GM20000 (cell line): Measurements from ENCODE around the gene SYNE2.
"Not testable (repeated sequence)": the region's sequence is repeated elsewhere in the genome, so short reads cannot be mapped to it uniquely, and the experiment has no call there.

Experiments used
- DNase-seq: peaks from one replicate; pipeline ENCODE4 v3.0.0; 2012; ENCODE audit warnings: low spot score
- TF ChIP-seq, protein P1 (sequence below): IDR thresholded peaks from 2 replicates; pipeline ENCODE4 v1.5.1; 2012; ENCODE audit warnings: mild to moderate bottlenecking, control low read depth; ENCODE audit errors: extremely low read depth, missing control alignments

SYNE2 gene, protein sequence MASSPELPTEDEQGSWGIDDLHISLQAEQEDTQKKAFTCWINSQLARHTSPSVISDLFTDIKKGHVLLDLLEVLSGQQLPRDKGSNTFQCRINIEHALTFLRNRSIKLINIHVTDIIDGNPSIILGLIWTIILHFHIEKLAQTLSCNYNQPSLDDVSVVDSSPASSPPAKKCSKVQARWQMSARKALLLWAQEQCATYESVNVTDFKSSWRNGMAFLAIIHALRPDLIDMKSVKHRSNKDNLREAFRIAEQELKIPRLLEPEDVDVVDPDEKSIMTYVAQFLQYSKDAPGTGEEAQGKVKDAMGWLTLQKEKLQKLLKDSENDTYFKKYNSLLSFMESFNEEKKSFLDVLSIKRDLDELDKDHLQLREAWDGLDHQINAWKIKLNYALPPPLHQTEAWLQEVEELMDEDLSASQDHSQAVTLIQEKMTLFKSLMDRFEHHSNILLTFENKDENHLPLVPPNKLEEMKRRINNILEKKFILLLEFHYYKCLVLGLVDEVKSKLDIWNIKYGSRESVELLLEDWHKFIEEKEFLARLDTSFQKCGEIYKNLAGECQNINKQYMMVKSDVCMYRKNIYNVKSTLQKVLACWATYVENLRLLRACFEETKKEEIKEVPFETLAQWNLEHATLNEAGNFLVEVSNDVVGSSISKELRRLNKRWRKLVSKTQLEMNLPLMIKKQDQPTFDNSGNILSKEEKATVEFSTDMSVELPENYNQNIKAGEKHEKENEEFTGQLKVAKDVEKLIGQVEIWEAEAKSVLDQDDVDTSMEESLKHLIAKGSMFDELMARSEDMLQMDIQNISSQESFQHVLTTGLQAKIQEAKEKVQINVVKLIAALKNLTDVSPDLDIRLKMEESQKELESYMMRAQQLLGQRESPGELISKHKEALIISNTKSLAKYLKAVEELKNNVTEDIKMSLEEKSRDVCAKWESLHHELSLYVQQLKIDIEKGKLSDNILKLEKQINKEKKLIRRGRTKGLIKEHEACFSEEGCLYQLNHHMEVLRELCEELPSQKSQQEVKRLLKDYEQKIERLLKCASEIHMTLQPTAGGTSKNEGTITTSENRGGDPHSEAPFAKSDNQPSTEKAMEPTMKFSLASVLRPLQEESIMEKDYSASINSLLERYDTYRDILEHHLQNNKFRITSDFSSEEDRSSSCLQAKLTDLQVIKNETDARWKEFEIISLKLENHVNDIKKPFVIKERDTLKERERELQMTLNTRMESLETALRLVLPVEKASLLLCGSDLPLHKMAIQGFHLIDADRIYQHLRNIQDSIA (N-terminal part only)

DNA sequence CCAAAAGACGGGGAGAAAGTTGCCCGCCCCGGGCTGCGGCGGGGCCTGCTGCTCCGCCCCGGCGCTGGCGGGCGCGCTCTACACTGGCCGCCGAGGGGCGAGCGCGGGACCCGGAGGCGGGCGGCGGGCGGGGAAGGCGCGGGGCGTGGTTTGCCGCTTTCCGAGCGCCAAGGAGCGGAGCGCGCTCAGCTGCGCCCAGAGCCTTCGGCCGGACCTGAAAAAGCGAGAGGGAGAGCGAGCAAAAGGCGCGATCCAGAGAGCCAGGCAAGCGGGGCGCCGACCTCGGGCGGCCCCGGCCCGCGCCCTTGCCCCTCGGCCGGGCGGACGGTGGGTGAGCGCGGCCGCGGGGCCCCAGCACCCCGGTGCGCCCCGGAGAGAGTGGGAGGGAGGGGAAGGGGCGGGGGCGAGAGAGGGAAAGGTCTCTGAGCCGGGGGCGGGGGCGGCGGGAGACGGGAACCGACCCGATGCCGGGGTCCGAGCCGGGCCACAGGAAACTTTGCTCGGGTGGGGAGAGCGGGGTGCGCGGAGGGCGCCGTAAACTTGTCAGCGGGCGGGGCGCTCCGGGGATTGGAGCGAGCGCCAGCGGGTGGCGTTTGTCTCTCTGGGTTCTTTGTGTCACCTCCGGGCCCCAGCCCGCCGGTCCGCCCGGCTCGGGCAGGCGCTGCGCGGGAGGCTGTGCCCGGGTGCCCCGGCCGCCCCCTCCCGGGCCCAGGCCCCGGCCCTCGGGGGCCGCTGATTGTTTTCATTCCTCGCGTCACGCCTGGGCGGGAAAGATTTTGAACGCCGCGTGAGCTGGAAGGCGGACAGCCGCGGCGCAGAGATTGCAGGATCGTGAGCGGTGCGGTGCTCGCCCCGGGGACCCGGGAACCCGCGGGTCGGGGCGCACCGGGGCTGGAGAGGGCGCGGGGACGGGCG is at the start of gene SYNE2:
TSS of gene SYNE2 (plus strand) at position 188 of the 915 bp plus-strand sequence. CDS start 56,145 bp downstream, outside the sequence.
- DNase-seq: peak; percentile 95

DNA sequence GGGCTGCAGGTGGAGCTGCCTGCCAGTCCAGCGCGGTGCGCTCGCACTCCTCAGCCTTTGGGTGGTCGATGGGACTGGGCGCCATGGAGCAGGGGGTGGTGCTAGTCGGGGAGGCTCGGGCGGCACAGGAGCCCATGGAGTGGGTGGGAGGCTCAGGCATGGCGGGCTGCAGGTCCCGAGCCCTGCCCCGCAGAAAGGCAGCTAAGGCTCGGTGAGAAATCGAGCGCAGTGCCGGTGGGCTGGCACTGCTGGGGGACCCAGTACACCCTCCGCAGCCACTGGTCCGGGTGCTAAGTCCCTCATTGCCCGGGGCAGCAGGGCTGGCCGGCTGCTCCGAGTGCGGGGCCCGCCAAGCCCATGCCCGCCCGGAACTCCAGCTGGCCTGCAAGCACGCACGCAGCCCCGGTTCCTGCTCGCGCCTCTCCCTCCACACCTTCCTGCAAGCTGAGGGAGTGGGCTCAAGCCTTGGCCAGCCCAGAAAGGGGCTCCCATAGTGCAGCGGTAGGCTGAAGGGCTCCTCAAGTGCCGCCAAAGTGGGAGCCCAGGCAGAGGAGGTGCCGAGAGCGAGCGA is 49.5 kb upstream of the SYNE2 start:
- not testable (repeated sequence) for DNase-seq

More for the DNA sequence above, at the start of gene SYNE2:
- TF ChIP-seq, protein P1, sequence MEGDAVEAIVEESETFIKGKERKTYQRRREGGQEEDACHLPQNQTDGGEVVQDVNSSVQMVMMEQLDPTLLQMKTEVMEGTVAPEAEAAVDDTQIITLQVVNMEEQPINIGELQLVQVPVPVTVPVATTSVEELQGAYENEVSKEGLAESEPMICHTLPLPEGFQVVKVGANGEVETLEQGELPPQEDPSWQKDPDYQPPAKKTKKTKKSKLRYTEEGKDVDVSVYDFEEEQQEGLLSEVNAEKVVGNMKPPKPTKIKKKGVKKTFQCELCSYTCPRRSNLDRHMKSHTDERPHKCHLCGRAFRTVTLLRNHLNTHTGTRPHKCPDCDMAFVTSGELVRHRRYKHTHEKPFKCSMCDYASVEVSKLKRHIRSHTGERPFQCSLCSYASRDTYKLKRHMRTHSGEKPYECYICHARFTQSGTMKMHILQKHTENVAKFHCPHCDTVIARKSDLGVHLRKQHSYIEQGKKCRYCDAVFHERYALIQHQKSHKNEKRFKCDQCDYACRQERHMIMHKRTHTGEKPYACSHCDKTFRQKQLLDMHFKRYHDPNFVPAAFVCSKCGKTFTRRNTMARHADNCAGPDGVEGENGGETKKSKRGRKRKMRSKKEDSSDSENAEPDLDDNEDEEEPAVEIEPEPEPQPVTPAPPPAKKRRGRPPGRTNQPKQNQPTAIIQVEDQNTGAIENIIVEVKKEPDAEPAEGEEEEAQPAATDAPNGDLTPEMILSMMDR: peak; percentile 12

DNA sequence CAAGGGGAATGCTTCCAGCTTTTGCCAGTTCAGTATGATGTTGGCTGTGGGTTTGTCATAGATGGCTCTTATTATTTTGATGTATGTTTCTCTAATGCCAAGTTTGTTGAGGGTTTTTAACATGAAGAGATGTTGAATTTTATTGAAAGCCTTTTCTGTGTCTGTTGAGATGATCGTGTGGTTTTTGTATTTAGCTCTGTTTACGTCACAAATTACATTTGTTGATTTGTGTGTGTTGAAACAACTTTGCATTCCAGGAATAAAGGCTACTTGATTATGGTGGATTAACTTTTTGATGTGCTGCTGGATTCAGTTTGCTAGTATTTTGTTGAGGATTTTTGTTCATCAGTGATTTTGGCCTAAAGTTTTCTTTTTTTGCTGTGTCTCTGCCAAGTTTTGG is 46.7 kb upstream of the SYNE2 start:
- DNase-seq: not testable (repeated sequence)

DNA sequence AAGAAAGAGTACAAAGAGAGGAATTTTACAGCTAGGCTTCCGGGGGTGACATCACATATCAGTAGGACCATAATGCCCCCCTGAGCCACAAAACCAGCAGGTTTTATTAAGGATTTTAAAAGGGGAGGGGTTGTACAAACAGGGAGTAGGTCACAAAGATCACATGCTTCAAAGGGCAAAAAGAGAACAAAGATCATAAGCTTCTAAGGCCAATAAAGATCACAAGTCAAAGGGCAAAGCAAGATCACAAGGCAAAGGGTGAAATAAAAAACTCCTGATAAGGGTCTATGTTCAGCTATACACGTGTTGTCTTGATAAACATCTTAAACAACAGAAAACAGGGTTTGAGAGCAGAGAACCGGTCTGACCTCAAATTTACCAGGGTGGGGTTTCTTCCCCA is 41.1 kb upstream of the SYNE2 start:
- DNase-seq: not testable (repeated sequence)

DNA sequence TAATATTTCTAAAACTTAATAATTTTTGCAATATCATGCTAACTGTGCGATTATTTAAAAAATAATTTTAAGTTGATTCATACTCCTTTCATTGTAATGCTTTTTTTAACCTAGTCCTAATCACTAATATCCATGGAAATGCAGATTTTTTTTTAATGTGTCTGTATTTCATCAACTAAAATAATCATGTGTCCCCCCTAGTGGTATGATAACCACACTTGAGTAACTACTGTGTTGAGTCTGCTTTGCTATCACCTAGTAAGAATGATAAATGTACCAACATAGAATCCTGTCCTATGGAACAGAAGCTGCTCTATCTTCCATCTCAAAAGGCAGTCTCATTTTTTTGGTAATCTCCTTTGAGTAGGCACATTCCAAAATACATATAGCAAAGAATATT is 19.1 kb upstream of the SYNE2 start:
- TF ChIP-seq, protein P1: no peak
- DNase-seq: no peak

DNA sequence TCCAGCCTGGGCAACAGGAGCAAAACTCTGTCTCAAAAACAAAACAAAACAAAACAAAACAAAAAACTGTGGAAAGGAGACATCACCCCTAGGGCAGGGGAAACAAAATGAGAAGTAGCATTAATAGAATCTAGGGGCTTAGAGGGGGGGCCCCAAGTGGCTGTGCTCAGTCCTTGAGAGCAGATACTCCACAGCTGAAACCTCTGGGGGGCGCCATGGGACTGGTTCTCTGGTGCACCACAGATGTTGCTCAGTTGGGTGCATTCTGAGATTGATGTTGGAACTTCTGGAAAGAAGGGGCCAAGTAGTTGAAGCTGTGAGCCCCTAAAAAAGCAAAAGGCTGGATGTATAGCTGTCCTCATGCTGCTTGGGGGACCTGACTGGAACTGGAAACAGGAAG is 11.8 kb upstream of the SYNE2 start:
- TF ChIP-seq, protein P1: peak; percentile 6
- no peak for DNase-seq

DNA sequence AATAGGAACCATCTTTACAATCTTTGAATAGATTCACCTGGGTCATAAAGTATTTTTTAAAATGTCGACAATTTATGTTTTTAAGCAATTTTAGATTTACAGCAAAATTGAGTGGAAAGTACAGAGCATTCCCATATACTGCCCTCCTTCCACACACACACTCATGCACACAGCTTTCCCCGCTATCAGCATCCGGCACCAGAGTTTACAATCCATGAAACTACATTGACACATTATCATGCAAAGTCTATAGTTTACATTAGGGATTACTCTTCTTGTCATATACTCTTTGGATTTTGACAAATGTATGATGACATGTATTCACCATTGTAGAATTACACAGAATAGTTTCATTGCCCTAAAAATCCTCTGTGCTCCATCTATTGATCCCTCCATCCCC is 9.0 kb upstream of the SYNE2 start:
- DNase-seq: no peak
- TF ChIP-seq, protein P1: no peak

DNA sequence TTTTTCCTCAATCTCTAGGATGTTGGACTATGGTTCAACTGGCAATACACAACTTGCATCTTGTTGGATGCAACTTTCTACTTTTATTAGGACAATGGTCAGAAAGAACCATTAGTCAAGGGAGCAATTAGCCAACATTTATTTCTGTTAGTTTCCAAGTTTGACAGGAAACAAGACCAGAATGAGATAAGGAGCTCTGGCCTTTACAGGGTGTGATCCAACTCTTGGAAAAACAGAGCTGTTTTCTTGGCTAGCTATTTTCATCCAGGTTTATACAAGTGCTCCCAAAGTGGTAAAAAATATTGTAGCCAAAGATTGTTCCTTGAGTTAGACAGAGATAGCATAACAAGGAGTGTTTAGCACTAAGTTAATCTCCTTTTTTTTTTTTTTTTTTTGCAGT is 3.9 kb upstream of the SYNE2 start:
- DNase-seq: no peak
- TF ChIP-seq, protein P1: no peak
